Anterior cingulate cortex (tissue), 58 donors: ENCODE data around the gene UPF3A.

ENCODE experiments used
- DNase-seq, 58 donors: peaks; one replicate each; lab custom pipeline; 2025; lab: John Stamatoyannopoulos, UW

Gene UPF3A

GRCh38 chr13:114303700-114304327 lies 22.4 kb downstream of the UPF3A start:
- no peak for DNase-seq

DNA sequence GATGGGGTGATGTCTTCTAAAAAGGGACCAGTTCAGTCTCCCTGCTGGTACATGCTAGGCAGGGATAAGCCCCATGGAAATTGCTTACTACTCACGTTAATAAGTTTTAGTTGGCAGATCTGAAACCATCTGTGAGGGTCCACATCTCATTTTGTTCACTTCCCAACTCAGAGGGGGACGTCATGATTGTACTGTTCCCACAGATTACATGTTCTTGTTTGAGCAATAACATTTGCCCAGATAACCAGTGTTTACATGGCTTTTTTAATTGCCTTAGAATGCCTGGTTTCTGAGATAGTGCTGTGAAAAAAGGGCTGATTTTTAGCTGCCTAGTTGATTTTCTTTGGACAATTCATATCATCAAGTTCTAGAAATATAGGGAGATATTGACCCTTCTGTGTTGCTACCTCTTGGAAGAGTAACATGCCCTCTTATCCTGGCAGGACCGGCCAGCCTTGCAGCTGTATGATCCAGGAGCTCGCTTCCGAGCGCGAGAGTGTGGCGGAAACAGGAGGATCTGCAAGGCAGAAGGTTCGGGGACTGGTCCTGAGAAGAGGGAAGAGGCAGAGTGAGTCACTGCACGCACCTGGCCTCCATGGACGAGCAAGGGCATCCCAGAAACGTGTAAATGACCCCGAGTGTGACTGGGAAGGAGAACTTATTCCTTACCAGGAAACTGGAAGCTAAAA lies 23.1 kb downstream of the UPF3A start:
- no peak for DNase-seq

DNA sequence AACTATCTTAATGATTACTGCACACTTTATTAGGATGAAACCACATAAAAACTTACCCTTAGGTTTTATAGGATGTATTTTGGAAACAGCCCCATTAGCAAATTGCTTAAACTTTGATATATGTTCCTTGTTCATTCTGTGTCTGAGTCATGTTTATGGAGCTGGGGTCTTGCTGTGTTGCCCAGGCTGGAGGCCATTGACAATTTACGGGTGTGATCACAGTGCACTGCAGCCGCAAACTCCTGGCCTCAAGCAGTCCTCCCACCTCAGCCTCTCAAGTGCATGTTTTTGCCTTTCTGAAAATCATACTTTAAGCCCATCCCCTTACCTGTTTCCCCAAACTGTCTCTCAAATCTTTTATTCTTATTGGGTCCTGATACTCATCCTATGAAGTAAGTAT lies 27.7 kb downstream of the UPF3A start:
- DNase-seq = no peak

- peak in 1 of 58 donors; percentile 10 for DNase-seq
Measured at GRCh38 chr13:114309806-114310410, 28.5 kb downstream of the UPF3A start.

DNA sequence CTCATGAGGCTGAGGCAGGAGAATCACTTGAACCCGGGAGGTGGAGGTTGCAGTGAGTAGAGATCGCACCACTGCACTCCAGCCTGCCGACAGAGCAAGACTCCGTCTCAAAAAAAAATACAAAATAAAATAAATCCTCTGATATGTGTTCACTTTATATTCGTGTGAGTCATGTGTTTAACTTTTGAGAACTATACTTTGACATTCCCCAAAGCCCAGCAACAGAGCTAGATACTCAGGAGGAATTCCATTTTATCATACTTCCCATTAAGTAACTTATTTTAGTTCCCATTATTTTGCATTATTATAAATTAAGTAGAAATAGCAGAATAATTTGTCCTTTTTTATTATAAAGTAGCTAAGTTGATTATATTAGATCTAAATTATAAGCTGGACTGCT lies 29.6 kb downstream of the UPF3A start:
- no peak for DNase-seq

GRCh38 chr13:114311387-114311786 lies 30.0 kb downstream of the UPF3A start:
- DNase-seq = no peak

GRCh38 chr13:114311908-114312307 lies 30.5 kb downstream of the UPF3A start:
- no peak for DNase-seq

- no peak for DNase-seq
Measured at GRCh38 chr13:114313061-114313860, 31.9 kb downstream of the UPF3A start.

GRCh38 chr13:114314074-114314912 lies 32.9 kb downstream of the UPF3A start, which contains the start of gene CHAMP1:
TSS of gene CHAMP1 (plus strand) at chr13:114314503. CDS start at chr13:114323843, 9,340 bp downstream.
- peak; percentile 45 to 97 (median 93) for DNase-seq

DNA sequence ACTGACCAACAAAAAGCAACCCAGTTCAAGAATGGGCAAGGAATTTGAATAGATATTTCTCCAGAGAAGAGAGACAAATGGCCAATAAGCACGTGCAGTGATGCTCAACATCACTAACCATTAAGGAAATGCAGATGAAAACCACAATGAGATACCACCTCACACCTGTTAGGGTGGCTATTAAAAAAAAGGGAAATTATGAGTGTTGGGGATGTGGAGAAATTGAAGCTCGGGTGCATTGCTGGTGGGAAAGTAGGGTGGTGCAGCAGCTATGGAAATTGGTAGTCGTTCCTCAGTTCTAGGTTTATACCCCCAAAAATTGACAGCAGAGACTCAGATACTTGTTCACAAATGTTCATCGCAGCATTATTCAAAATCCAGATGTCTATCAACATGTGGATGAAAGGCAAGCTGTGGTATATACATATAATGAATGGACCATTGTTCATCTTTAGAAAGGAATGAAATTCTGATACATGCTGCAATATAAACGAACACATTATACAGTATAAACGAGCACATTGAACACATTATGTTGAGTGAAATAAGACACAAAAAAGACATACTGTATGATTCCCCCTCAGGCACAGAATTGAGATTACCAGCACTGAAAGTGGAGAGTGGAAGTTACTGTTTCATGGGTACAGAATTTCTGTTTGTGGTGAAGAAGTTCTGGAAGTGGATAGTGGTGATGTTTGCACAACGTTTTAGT lies 33.8 kb downstream of the UPF3A start:
- no peak for DNase-seq

GRCh38 chr13:114318624-114319023 lies 37.2 kb downstream of the UPF3A start:
- DNase-seq = no peak

GRCh38 chr13:114319441-114319913 lies 38.1 kb downstream of the UPF3A start:
- DNase-seq = no peak

- DNase-seq = no peak
Measured at GRCh38 chr13:114320065-114320464, 38.7 kb downstream of the UPF3A start.

DNA sequence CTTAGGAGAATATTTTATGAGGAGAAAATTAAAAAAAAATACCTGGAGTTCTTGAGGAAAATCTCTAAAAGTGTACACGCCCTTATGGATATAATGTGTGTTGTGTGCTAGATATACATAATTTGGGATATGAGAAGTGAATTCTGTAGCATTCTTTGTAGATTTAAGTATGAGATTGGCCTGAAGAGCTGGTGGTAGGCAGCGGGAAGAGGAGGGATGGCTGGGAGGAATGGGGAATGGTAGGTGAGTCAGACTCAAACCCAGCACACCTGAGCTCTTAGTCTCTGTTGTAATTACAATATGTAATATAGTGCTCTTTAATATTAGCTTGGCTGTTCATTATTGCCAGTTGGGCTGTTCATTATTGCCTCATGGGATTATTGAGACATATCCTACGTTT lies 39.9 kb downstream of the UPF3A start:
- no peak for DNase-seq

DNA sequence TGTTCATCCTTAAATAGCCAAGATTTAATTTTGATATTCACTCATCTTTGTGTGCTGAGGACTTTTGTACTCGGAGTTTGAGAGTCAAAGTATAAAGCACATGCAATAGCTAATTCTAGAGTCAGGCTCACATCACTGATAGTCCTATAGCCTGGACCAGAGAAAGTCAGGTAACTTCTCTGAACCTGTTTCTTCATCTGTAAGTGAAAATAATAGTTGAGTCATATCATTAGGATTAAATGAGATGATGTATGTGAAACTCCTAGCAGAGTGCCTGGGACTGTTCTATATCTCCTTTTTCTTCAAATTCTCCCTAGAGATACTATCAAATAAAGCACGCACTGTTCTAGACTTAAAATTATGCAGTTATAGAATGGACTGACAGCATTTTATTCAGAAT lies 41.9 kb downstream of the UPF3A start:
- DNase-seq = no peak

GRCh38 chr13:114324334-114324733 lies 42.9 kb downstream of the UPF3A start:
- no peak for DNase-seq

GRCh38 chr13:114325729-114326128 lies 44.3 kb downstream of the UPF3A start:
- no peak for DNase-seq

- no peak for DNase-seq
Measured at GRCh38 chr13:114328034-114328433, 46.6 kb downstream of the UPF3A start.

- no peak for DNase-seq
Measured at GRCh38 chr13:114328595-114328994, 47.2 kb downstream of the UPF3A start.
